ENCODE measurements around the gene FAM83G. TPM values are rescaled to one million over a fixed set of nuclear protein-coding genes. Genes with fewer than 3 reads are reported as not detected.

The FAM83G gene
- total RNA-seq, 5 donors from 2014 or later (not counting 1 experiment from before 2014, with no cell fraction given): 4.9 to 23.3 (median 20.8) TPM

DNA sequence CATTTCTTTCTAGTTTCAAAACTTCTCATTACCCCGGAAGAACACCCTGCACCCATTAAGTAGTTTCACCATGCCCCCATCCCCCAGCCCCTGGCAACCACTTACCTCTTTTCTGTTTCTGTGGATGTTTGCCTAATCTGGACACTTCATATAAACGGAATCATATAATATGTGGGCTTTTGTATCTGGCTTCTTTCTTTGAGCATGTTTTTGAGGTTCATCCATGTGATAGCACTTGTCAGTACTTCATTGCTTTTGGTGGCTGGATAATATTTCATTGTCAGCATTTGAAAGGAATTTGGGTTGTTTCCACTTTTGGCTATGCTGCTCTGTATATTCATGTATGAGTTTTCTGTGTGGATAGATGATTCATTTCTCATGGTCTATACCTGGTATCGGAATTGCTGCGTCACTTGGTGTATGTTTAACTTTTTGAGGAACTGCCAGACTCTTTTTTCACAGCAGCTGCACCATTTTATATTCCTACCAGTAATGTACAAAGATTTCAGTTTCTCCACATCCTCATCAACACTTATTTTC, 82.6 kb downstream of the FAM83G start:
- no peaks in the 10 kb centered on the region for H3K27me3 Mint-ChIP-seq
- peak overlapping the region; percentile 2 to 26 for H3K27ac Mint-ChIP-seq
- peaks cover 69 to 71% (median 70%) of the 10 kb centered on the region in 3 donors for H3K4me1 Mint-ChIP-seq
- H3K36me3 ChIP-seq (ENCODE audit: control insufficient read depth in 2 of 2, extremely low read depth in 1 of 2, insufficient read depth in 1 of 2, low read length in 1 of 2): peaks cover 0 to 12% of the 10 kb centered on the region in 2 donors
- DNase-seq (no peak), ATAC-seq (replicated peaks in 1 of 4) (no peak)
- no peak overlapping the region for H3K4me3 ChIP-seq (ENCODE audit: control insufficient read depth in 1 of 2, extremely low read depth in 1 of 2, low read length in 1 of 2)
- H3K9me3 Mint-ChIP-seq: no peaks in the 10 kb centered on the region
- peak overlapping the region; percentile 7 to 57 (median 21) for H3K4me3 Mint-ChIP-seq
- H3K27ac ChIP-seq (ENCODE audit: low read length): peak overlapping the region; percentile 18
- no peaks in the 10 kb centered on the region for H3K27me3 ChIP-seq (replicated peaks in 1 of 2; ENCODE audit: control insufficient read depth in 2 of 2, extremely low read depth in 1 of 2, insufficient read depth in 2 of 2, low read length in 1 of 2)
- H3K9me3 ChIP-seq: no peaks in the 10 kb centered on the region
- POLR2A ChIA-PET: no interaction called here
- WGBS (ENCODE audit: insufficient coverage): 40% methylated on average over 1 of the region's 4 CpGs
- CTCF ChIA-PET: no interaction called here
- peaks cover 28% of the 10 kb centered on the region for H3K36me3 Mint-ChIP-seq
- H3K4me1 ChIP-seq (ENCODE audit: control insufficient read depth in 1 of 2, extremely low read depth in 1 of 2, insufficient read depth in 2 of 2, low read length in 2 of 2): peaks cover 37 to 47% of the 10 kb centered on the region in 2 experiments

DNA sequence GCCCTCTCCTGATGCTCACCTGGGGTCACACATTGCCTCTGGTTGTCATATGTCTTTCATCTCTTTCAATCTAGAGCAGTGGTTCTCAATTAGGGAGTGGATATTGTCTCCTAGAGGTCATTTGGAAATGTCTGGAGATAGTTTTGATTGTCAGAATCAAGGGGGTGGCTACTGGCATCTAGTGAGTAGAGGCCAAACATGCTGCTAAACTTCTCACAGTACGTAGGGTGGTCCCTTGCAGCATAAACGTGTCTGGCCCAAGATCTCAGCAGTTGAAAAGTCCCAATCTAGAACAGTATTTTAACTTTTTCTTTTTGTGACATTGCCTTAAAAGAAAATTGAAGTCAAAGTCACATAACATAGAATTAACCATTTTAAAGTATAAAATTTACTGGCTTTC, 83.1 kb downstream of the FAM83G start:
- H3K27ac ChIP-seq (ENCODE audit: low read length): peak overlapping the region; percentile 18
- Mint-ChIP-seq H3K9me3 (no peaks in the 10 kb centered on the region), H3K36me3 (peaks cover 29% of the 10 kb centered on the region), H3K27ac (peak overlapping the region; percentile 2 to 26), H3K27me3 (no peaks in the 10 kb centered on the region), H3K4me1 (peaks cover 69 to 72% (median 70%) of the 10 kb centered on the region in 3 donors), H3K4me3 (peak overlapping the region in 2 of 3 donors; percentile 42 to 57)
- H3K27me3 ChIP-seq (replicated peaks in 1 of 2; ENCODE audit: control insufficient read depth in 2 of 2, extremely low read depth in 1 of 2, insufficient read depth in 2 of 2, low read length in 1 of 2): no peaks in the 10 kb centered on the region
- no peaks in the 10 kb centered on the region for H3K9me3 ChIP-seq
- POLR2A ChIA-PET: no interaction called here
- CTCF ChIA-PET: interaction anchor here in 1 of 2 donors (0.6 kb wide), 1 partner anchor 39 kb away, joined by 4 read pairs; no protein-coding TSS in a partner anchor
- no peak for ATAC-seq (replicated peaks in 1 of 4)
- H3K4me3 ChIP-seq (ENCODE audit: control insufficient read depth in 1 of 2, extremely low read depth in 1 of 2, low read length in 1 of 2): no peak overlapping the region
- WGBS (ENCODE audit: insufficient coverage): no CpG with 5 or more reads among the region's 2 CpGs
- no peak for DNase-seq
- H3K36me3 ChIP-seq (ENCODE audit: control insufficient read depth in 2 of 2, extremely low read depth in 1 of 2, insufficient read depth in 1 of 2, low read length in 1 of 2): peaks cover 2 to 17% of the 10 kb centered on the region in 2 donors
- H3K4me1 ChIP-seq (ENCODE audit: control insufficient read depth in 1 of 2, extremely low read depth in 1 of 2, insufficient read depth in 2 of 2, low read length in 2 of 2): peaks cover 34 to 42% of the 10 kb centered on the region in 2 experiments

DNA sequence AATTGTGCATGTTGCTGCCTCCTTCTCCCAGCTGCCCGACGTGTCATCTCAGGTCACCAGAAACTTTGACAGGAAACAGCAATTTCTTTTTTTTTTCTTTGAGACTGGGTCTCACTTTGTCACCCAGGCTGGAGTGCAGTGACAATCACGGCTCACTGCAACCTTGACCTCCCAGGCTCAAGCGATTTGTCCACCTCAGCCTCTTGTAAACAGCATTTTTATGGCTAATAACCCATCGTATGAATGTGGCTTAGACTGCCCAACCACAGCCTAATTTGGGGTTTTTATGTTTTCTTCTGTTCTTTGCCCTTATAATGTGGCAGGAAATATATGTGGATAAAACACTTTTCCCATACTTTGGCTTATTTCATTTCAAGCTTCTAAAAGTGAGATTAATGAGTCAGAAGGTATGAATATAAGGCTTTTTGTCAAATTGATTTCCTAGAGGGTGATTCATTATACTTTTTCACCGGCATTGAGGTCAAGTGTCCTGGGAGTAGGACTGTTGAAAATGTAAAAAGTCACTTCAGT, 83.6 kb downstream of the FAM83G start:
- peaks cover 33 to 38% of the 10 kb centered on the region in 2 experiments for H3K4me1 ChIP-seq (ENCODE audit: control insufficient read depth in 1 of 2, extremely low read depth in 1 of 2, insufficient read depth in 2 of 2, low read length in 2 of 2)
- peaks cover 67 to 69% (median 68%) of the 10 kb centered on the region in 3 donors for H3K4me1 Mint-ChIP-seq
- H3K27me3 ChIP-seq (replicated peaks in 1 of 2; ENCODE audit: control insufficient read depth in 2 of 2, extremely low read depth in 1 of 2, insufficient read depth in 2 of 2, low read length in 1 of 2): no peaks in the 10 kb centered on the region
- peak overlapping the region in 2 of 3 donors; percentile 42 to 57 for H3K4me3 Mint-ChIP-seq
- H3K9me3 Mint-ChIP-seq: no peaks in the 10 kb centered on the region
- H3K27ac Mint-ChIP-seq: peak overlapping the region; percentile 2 to 26
- H3K9me3 ChIP-seq: no peaks in the 10 kb centered on the region
- H3K36me3 ChIP-seq (ENCODE audit: control insufficient read depth in 2 of 2, extremely low read depth in 1 of 2, insufficient read depth in 1 of 2, low read length in 1 of 2): peaks cover 2 to 21% of the 10 kb centered on the region in 2 donors
- DNase-seq (peak in 15 of 35 experiments; percentile 7 to 33 (median 19)), ATAC-seq (replicated peaks in 1 of 4) (peak; percentile 38 to 68 (median 53))
- CTCF ChIA-PET: interaction anchor here in 1 of 2 donors (0.6 kb wide), 1 partner anchor 38 kb away, joined by 4 read pairs; no protein-coding TSS in a partner anchor
- no peak overlapping the region for H3K4me3 ChIP-seq (ENCODE audit: control insufficient read depth in 1 of 2, extremely low read depth in 1 of 2, low read length in 1 of 2)
- H3K36me3 Mint-ChIP-seq: peaks cover 33% of the 10 kb centered on the region
- POLR2A ChIA-PET: no interaction called here
- H3K27me3 Mint-ChIP-seq: no peaks in the 10 kb centered on the region
- WGBS (ENCODE audit: insufficient coverage): 0% methylated on average over 4 of the region's 6 CpGs
- H3K27ac ChIP-seq (ENCODE audit: low read length): no peak overlapping the region

DNA sequence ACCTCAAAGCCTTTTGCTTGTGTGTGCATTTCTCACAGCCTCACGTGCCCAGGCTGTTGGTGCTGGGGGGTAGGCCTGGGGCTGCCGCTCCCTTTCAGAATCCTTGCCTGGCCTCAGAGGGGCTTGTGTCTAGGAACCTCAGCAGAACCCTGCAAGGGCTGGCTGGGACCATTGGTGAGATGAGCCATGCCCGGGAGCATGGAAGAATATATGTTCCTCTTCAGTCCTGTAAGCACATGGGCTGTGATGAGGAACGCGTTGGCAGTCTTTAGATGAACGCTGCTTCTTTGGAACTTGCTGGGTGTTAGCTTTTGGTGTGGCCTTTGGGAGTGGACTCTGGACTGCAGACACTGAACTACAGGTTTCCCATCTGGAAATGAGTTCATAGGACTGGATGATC, 84.6 kb downstream of the FAM83G start:
- WGBS (ENCODE audit: insufficient coverage): 83% methylated on average over 6 of the region's 6 CpGs
- Mint-ChIP-seq H3K27ac (peak overlapping the region in 1 of 2 donors; percentile 80), H3K9me3 (no peaks in the 10 kb centered on the region), H3K4me1 (peaks cover 58 to 61% (median 59%) of the 10 kb centered on the region in 3 donors), H3K27me3 (no peaks in the 10 kb centered on the region), H3K36me3 (peaks cover 36% of the 10 kb centered on the region), H3K4me3 (peak overlapping the region in 1 of 3 donors; percentile 44)
- H3K27me3 ChIP-seq (replicated peaks in 1 of 2; ENCODE audit: control insufficient read depth in 2 of 2, extremely low read depth in 1 of 2, insufficient read depth in 2 of 2, low read length in 1 of 2): no peaks in the 10 kb centered on the region
- H3K27ac ChIP-seq (ENCODE audit: low read length): no peak overlapping the region
- peaks cover 26 to 29% of the 10 kb centered on the region in 2 experiments for H3K4me1 ChIP-seq (ENCODE audit: control insufficient read depth in 1 of 2, extremely low read depth in 1 of 2, insufficient read depth in 2 of 2, low read length in 2 of 2)
- ATAC-seq (replicated peaks in 1 of 4): no peak
- peaks cover 11 to 24% of the 10 kb centered on the region in 2 donors for H3K36me3 ChIP-seq (ENCODE audit: control insufficient read depth in 2 of 2, extremely low read depth in 1 of 2, insufficient read depth in 1 of 2, low read length in 1 of 2)
- no peaks in the 10 kb centered on the region for H3K9me3 ChIP-seq
- H3K4me3 ChIP-seq (ENCODE audit: control insufficient read depth in 1 of 2, extremely low read depth in 1 of 2, low read length in 1 of 2): no peak overlapping the region
- CTCF ChIA-PET: no interaction called here
- DNase-seq: no peak
- POLR2A ChIA-PET: no interaction called here

Other genes starting within 250 kb of the FAM83G start
- 10 to 100 TPM; 14.6 to 30.6 (median 28.8) TPM for gene TVP23B, start 223.6 kb downstream of the FAM83G start, total RNA-seq
- gene PRPSAP2, start 146.6 kb downstream of the FAM83G start, total RNA-seq: 10 to 100 TPM; 27.4 to 49.6 (median 39.6) TPM
- under 1 TPM in 1 of 5 donors, not detected in 4; 0.09 TPM for gene SLC5A10, start 52.6 kb downstream of the FAM83G start, total RNA-seq
- 10 to 100 TPM; 26.5 to 95.2 (median 74.0) TPM for gene GRAP, start 42.2 kb upstream of the FAM83G start, total RNA-seq
- gene GRAPL, start 122.8 kb upstream of the FAM83G start, total RNA-seq: 100 to 1,000 TPM in 1 of 5 donors, 10 to 100 TPM in 4; 28.0 to 106 (median 85.5) TPM
- 1 to 10 TPM; 5.5 to 9.8 (median 8.4) TPM for gene EPN2, start 232.6 kb upstream of the FAM83G start, total RNA-seq